Esophagus squamous epithelium (tissue), 4 donors: ENCODE measurements around the gene TTC8.

ENCODE experiments used
- CTCF ChIP-seq, 6 experiments: fragments of 450-650 bp in 4 of 6; fragments of 200-600 bp in 2 of 6; sonication (generic) in 2 of 6; IDR thresholded peaks; one replicate each; pipeline ENCODE4 v1.5.1; 2016 to 2019; ENCODE audit warnings: antibody characterized with exemption in 6 of 6, mild to moderate bottlenecking in 4 of 6, moderate library complexity in 4 of 6
- POLR2A ChIP-seq, 4 donors: fragments of 450-650 bp; IDR thresholded peaks; one replicate each; pipeline ENCODE4 v1.6.1; 2017; ENCODE audit warnings: antibody characterized with exemption in 4 of 4, mild to moderate bottlenecking in 4 of 4, moderate library complexity in 3 of 4

GRCh38 chr14:88815980-88816379 is 8.5 kb upstream of the TTC8 start:
- TF ChIP-seq POLR2A (IDR thresholded peaks at IDR 0.05) (no peak), CTCF (IDR thresholded peaks at IDR 0.05) (no peak)
